Osteocyte (in vitro differentiated cells): ENCODE measurements around the gene KCMF1. TPM values are rescaled to one million over a fixed set of nuclear protein-coding genes. Genes with fewer than 3 reads are reported as not detected.

Experiments
- DNase-seq: peaks from one replicate; pipeline ENCODE4 v3.0.0; 2021; ENCODE audit warnings: mixed read lengths; ENCODE audit not compliant: unreplicated experiment; ENCODE audit errors: extremely low spot score
- H3K27ac Mint-ChIP-seq: one replicate; pipeline ENCODE4 v1.8.0; 2021; ENCODE audit warnings: mild to moderate bottlenecking, mixed read lengths; ENCODE audit not compliant: unreplicated experiment
- H3K27me3 Mint-ChIP-seq: one replicate; pipeline ENCODE4 v1.8.0; 2021; ENCODE audit warnings: mixed read lengths; ENCODE audit not compliant: unreplicated experiment
- H3K36me3 Mint-ChIP-seq: one replicate; pipeline ENCODE4 v1.8.0; 2021; ENCODE audit warnings: mixed read lengths; ENCODE audit not compliant: unreplicated experiment
- H3K4me1 Mint-ChIP-seq: one replicate; pipeline ENCODE4 v1.8.0; 2021; ENCODE audit warnings: mixed read lengths; ENCODE audit not compliant: unreplicated experiment
- H3K4me3 Mint-ChIP-seq: one replicate; pipeline ENCODE4 v1.8.0; 2021; ENCODE audit warnings: mild to moderate bottlenecking, moderate library complexity, mixed read lengths; ENCODE audit not compliant: unreplicated experiment
- H3K9me3 Mint-ChIP-seq: one replicate; pipeline ENCODE4 v1.8.0; 2021; ENCODE audit warnings: mixed read lengths; ENCODE audit not compliant: unreplicated experiment
- CTCF ChIP-seq: fragments of 200-600 bp; sonication (generic); IDR thresholded peaks from 2 replicates; pipeline ENCODE4 v1.5.0; 2021; ENCODE audit warnings: antibody characterized with exemption, mild to moderate bottlenecking, moderate library complexity
- total RNA-seq: library from RNA; stranded (reverse); gene quantifications from 2 replicates; pipeline ENCODE4 v1.2.1, GENCODE V29; 2021

Gene KCMF1
- total RNA-seq, 1 donor from 2014 or later = 67.2 TPM

- no peak for TF ChIP-seq CTCF
- Mint-ChIP-seq H3K36me3 (no peaks in the 10 kb centered on the region), H3K27ac (no peak overlapping the region), H3K4me3 (no peak overlapping the region), H3K9me3 (no peaks in the 10 kb centered on the region), H3K27me3 (peaks cover 7% of the 10 kb centered on the region), H3K4me1 (peaks cover 11% of the 10 kb centered on the region)
- no peak for DNase-seq
Measured at GRCh38 chr2:85071096-85071495, 100.1 kb downstream of the KCMF1 start.

GRCh38 chr2:85073033-85073432, 102.1 kb downstream of the KCMF1 start:
- Mint-ChIP-seq H3K4me1 (no peaks in the 10 kb centered on the region), H3K4me3 (no peak overlapping the region), H3K36me3 (no peaks in the 10 kb centered on the region), H3K27ac (no peak overlapping the region), H3K27me3 (peaks cover 7% of the 10 kb centered on the region), H3K9me3 (no peaks in the 10 kb centered on the region)
- no peak for TF ChIP-seq CTCF
- DNase-seq = no peak

- Mint-ChIP-seq H3K4me1 (no peaks in the 10 kb centered on the region), H3K27me3 (peaks cover 16% of the 10 kb centered on the region), H3K4me3 (no peak overlapping the region), H3K9me3 (peaks cover 5% of the 10 kb centered on the region), H3K36me3 (no peaks in the 10 kb centered on the region), H3K27ac (no peak overlapping the region)
- no peak for TF ChIP-seq CTCF
- no peak for DNase-seq
Measured at GRCh38 chr2:85076618-85077274, 105.8 kb downstream of the KCMF1 start.

GRCh38 chr2:85077859-85078419, 107.0 kb downstream of the KCMF1 start:
- DNase-seq = no peak
- H3K36me3 Mint-ChIP-seq = no peaks in the 10 kb centered on the region

More at GRCh38 chr2:85077859-85078419, 107.0 kb downstream of the KCMF1 start:
- Mint-ChIP-seq H3K27ac (no peak overlapping the region), H3K4me1 (no peaks in the 10 kb centered on the region), H3K9me3 (peaks cover 13% of the 10 kb centered on the region), H3K4me3 (no peak overlapping the region), H3K27me3 (peaks cover 26% of the 10 kb centered on the region)
- TF ChIP-seq CTCF = no peak
